GM12878 (cell line): ENCODE data around the gene RBMX2. TPM values are rescaled to one million over a fixed set of nuclear protein-coding genes. Genes with fewer than 3 reads are reported as not detected.

ENCODE experiments used
- ATAC-seq: fragments of 200-7000 bp; cut with Tn5 transposase; 3 replicates; pipeline ENCODE4 v1.9.1; 2020; ENCODE audit warnings: mild to moderate bottlenecking, moderate library complexity
- BruUV-seq: library from RNA; stranded (reverse); fragments of 400-500 nt; replicated peaks from 2 replicates; lab custom pipeline; 2021; lab: Mats Ljungman, UMichigan
- CTCF ChIA-PET: fragments of 300-600 bp; sonication (Branson Sonifier 250); formaldehyde crosslinking; extraction: SDS; loops from one replicate; lab custom pipeline; 2021; ENCODE audit warnings: inconsistent platforms; lab: Yijun Ruan, JAX
- POLR2A ChIA-PET: fragments of 350-600 bp; formaldehyde crosslinking; extraction: SDS; loops from one replicate; lab custom pipeline; 2021; ENCODE audit warnings: inconsistent platforms; lab: Charles Lee
- RAD21 ChIA-PET: fragments of 300-600 bp; sonication (Branson Sonifier 250); formaldehyde crosslinking; loops from one replicate; lab custom pipeline; 2023; ENCODE audit warnings: antibody characterized with exemption; ENCODE audit not compliant: unreplicated experiment; lab: Charles Lee
- SMC1A ChIA-PET: fragments of 300-600 bp; sonication (Branson Sonifier 250); formaldehyde crosslinking; loops from one replicate; lab custom pipeline; 2023; ENCODE audit not compliant: unreplicated experiment, uncharacterized antibody; lab: Charles Lee
- DNase-seq: peaks from one replicate; pipeline ENCODE4 v3.0.0-alpha.2; 2011; ENCODE audit warnings: low read depth, low spot score
- FAIRE-seq: peaks from 3 replicates; lab custom pipeline; 2011; peaks lifted over from hg19 to GRCh38; lab: Jason Lieb, UNC
- H2AFZ ChIP-seq: 2 replicates; pipeline ENCODE4 v1.6.0; 2011; ENCODE audit warnings: low read depth, low read length, control low read depth; ENCODE audit not compliant: control insufficient read depth
- H3K27ac ChIP-seq: 2 replicates; pipeline ENCODE4 v1.5.1; 2011; ENCODE audit warnings: control low read depth; ENCODE audit not compliant: control insufficient read depth, insufficient read depth
- H3K27me3 ChIP-seq, 2 experiments: replicated peaks in 1 of 2; 2 replicates each; pipeline versions ENCODE4 v1.6.0 to v1.6.1; 2011; ENCODE audit warnings: low read length in 1 of 2; ENCODE audit not compliant: control insufficient read depth in 2 of 2, insufficient read depth in 2 of 2
- H3K36me3 ChIP-seq, 2 experiments: 2 replicates each; pipeline ENCODE4 v1.5.1; 2011; ENCODE audit warnings: low read length in 1 of 2; ENCODE audit not compliant: control insufficient read depth in 2 of 2, insufficient read depth in 2 of 2
- H3K4me1 ChIP-seq: 2 replicates; pipeline ENCODE4 v1.6.1; 2011; ENCODE audit warnings: mild to moderate bottlenecking, low read length, moderate library complexity, mixed read lengths; ENCODE audit not compliant: control insufficient read depth, insufficient read depth
- H3K4me2 ChIP-seq: 2 replicates; pipeline ENCODE4 v1.6.0; 2011; ENCODE audit warnings: control low read depth; ENCODE audit not compliant: control insufficient read depth, insufficient read depth
- H3K4me3 ChIP-seq: fragments of 200-600 bp; sonication (generic); 2 replicates; pipeline ENCODE4 v1.5.1; 2016
- H3K79me2 ChIP-seq: 2 replicates; pipeline ENCODE4 v1.6.0; 2011; ENCODE audit warnings: low read length; ENCODE audit not compliant: control insufficient read depth, insufficient read depth
- H3K9ac ChIP-seq: 2 replicates; pipeline ENCODE4 v1.8.0; 2011; ENCODE audit warnings: low read length, control low read depth, mixed read lengths; ENCODE audit not compliant: control insufficient read depth, insufficient read depth
- H3K9me3 ChIP-seq: replicated peaks from 3 replicates; pipeline ENCODE4 v1.5.1; 2011; ENCODE audit warnings: mild to moderate bottlenecking, low read length; ENCODE audit not compliant: control insufficient read depth, insufficient read depth
- H4K20me1 ChIP-seq: 2 replicates; pipeline ENCODE4 v1.6.0; 2011; ENCODE audit not compliant: control insufficient read depth, insufficient read depth
- CEBPB ChIP-seq, 2 experiments: fragments of 150-350 bp in 1 of 2; IDR thresholded peaks; 2 replicates each; pipeline ENCODE4 v1.6.1; 2012 to 2014; ENCODE audit warnings: low read depth in 2 of 2, low read length in 2 of 2, borderline replicate concordance in 1 of 2, inconsistent platforms in 1 of 2
- KAT2A ChIP-seq: conservative IDR thresholded peaks from 2 replicates; pipeline ENCODE4 v1.6.1; 2011; ENCODE audit warnings: low read depth, low read length; ENCODE audit not compliant: control insufficient read depth
- NR2C1 ChIP-seq: fragments of 450-650 bp; IDR thresholded peaks from 2 replicates; pipeline ENCODE4 v1.6.1; 2017; ENCODE audit warnings: antibody characterized with exemption, mild to moderate bottlenecking, moderate library complexity
- SIN3A ChIP-seq: IDR thresholded peaks from 2 replicates; pipeline ENCODE4 v1.6.1; 2012; ENCODE audit warnings: low read depth, low read length, improper control_type of control experiment
- TARDBP ChIP-seq: IDR thresholded peaks from 2 replicates; pipeline ENCODE4 v1.6.1; 2016; ENCODE audit warnings: borderline replicate concordance
- TCF7 ChIP-seq: IDR thresholded peaks from 2 replicates; pipeline ENCODE4 v1.6.1; 2014; ENCODE audit warnings: antibody characterized with exemption, borderline replicate concordance
- WRNIP1 ChIP-seq: IDR thresholded peaks from 2 replicates; pipeline ENCODE4 v1.6.1; 2011; ENCODE audit warnings: low read depth, low read length, improper control_type of control experiment, borderline replicate concordance
- WGBS: methylation state at CpG from one replicate; pipeline ENCODE4 v1.1.6; 2016; ENCODE audit warnings: low lambda C conversion rate; ENCODE audit not compliant: insufficient replicate concordance, insufficient coverage; ENCODE audit errors: missing lambda C conversion rate; 5-methylcytosine and 5-hydroxymethylcytosine counted together
- in situ Hi-C: fragments of 300-500 bp; cut with MboI; formaldehyde crosslinking; loops from 9 replicates; pipeline ENCODE4 v1.14.3; 2018; ENCODE audit warnings: mixed read lengths
- intact Hi-C: fragments of 100-400 bp; cut with micrococcal nuclease; formaldehyde crosslinking; loops from one replicate; pipeline ENCODE4 v1.14.2; 2022; ENCODE audit not compliant: unreplicated experiment
- polyA plus RNA-seq, 11 experiments: library from polyadenylated mRNA; depleted of rRNA in 4 of 11; unstranded in 6 of 11; stranded (reverse) in 5 of 11; fragments of >200 nt; fragmentation: Nextera tagmentation in 4 of 11; fragmentation: Illumina TruSeq in 1 of 11; extraction: Ambion mirVana in 4 of 11; extraction: Trizol in 1 of 11; gene quantifications; 1 replicate in 1 of 11; 2 replicates in 10 of 11; pipeline versions ENCODE4 v1.2.1 to v1.2.3, GENCODE V29; 2011 to 2016; ENCODE audit warnings: inconsistent platforms in 2 of 11, missing spikeins in 2 of 11, low read depth in 1 of 11
- total RNA-seq, 4 experiments: library from RNA; depleted of rRNA in 3 of 4; stranded (reverse); fragments of >200 nt in 3 of 4; fragmentation: Illumina TruSeq in 1 of 4; extraction: Trizol in 1 of 4; gene quantifications; 2 replicates each; pipeline versions ENCODE4 v1.2.1 to v1.2.3, GENCODE V29; 2013 to 2021
- TF ChIP-seq, protein P1 (sequence below): fragments of 450-650 bp; IDR thresholded peaks from 2 replicates; pipeline ENCODE4 v1.6.1; 2016; ENCODE audit warnings: mild to moderate bottlenecking

Gene RBMX2
- total and polyA plus RNA-seq, 10 of the 15 experiments (the other 5 are each of a cell fraction or from before 2014, with no cell fraction given), result 18.9 to 56.0 (median 32.6) TPM

GRCh38 chrX:130376077-130376476 is 25.7 kb upstream of the RBMX2 start:
- no peak overlapping the region for H3K9ac ChIP-seq
- ATAC-seq, result no peak
- SMC1A ChIA-PET, result interaction anchor here (0.8 kb wide), 1 partner anchor 33 kb away, joined by 3 read pairs; no protein-coding TSS in a partner anchor
- in situ Hi-C loops (no loop called here), intact Hi-C loops (no loop called here)
- no TSS peak for BruUV-seq
- H2AFZ ChIP-seq, result no peak overlapping the region
- H3K4me2 ChIP-seq, result no peak overlapping the region
- H3K27ac ChIP-seq, result no peak overlapping the region
- no peaks in the 10 kb centered on the region for H3K9me3 ChIP-seq
- DNase-seq, result no peak
- no peaks in the 10 kb centered on the region for H3K79me2 ChIP-seq
- RAD21 ChIA-PET, result no interaction called here
- no peaks in the 10 kb centered on the region; a peak in 1 of 4 replicates for H3K36me3 ChIP-seq
- no peaks in the 10 kb centered on the region for H3K27me3 ChIP-seq
- CTCF ChIA-PET, result no interaction called here
- no peak for FAIRE-seq
- no peaks in the 10 kb centered on the region for H4K20me1 ChIP-seq
- TF ChIP-seq WRNIP1 (no peak), SIN3A (no peak)
- no peaks in the 10 kb centered on the region for H3K4me1 ChIP-seq
- no peak overlapping the region for H3K4me3 ChIP-seq
- POLR2A ChIA-PET, result no interaction called here

DNA sequence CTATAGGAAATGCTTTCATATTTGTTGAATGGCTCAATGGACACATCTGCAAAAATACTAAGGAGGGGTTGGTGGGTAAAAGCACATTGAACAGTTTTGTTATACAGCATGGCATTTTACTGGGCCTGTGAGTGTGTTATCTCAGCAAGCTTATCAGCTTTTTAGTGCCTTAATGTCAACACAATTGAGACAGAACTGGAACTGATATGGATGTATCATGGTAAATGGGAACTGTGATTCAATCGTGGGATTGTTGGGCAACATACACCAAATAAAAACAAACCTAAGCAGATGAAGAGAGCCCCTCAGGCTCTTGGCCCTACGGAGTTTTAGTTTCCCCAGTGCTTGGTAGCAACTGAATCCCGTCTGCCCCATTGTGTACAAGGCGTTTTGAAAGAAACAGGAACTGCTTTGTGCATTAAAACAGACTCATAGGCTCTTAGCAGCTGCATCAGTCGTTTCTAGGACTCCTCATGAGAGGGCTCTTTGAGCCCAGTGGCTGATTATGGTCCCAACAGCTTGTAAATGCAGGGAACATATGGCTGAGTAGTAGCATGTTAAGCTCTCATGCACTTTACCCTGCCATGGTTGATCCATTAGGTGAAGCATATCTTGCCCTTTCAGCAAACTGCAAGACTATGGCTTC is 23.6 kb upstream of the RBMX2 start:
- no peak overlapping the region for H2AFZ ChIP-seq
- 24% methylated on average over 5 of the region's 5 CpGs for WGBS
- H3K27me3 ChIP-seq, result no peaks in the 10 kb centered on the region
- no peak overlapping the region for H3K4me3 ChIP-seq
- no peak for TF ChIP-seq NR2C1
- TF ChIP-seq, protein P1, sequence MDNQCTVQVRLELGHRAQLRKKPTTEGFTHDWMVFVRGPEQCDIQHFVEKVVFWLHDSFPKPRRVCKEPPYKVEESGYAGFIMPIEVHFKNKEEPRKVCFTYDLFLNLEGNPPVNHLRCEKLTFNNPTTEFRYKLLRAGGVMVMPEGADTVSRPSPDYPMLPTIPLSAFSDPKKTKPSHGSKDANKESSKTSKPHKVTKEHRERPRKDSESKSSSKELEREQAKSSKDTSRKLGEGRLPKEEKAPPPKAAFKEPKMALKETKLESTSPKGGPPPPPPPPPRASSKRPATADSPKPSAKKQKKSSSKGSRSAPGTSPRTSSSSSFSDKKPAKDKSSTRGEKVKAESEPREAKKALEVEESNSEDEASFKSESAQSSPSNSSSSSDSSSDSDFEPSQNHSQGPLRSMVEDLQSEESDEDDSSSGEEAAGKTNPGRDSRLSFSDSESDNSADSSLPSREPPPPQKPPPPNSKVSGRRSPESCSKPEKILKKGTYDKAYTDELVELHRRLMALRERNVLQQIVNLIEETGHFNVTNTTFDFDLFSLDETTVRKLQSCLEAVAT, result no peak
- no peak for TF ChIP-seq TCF7
- TF ChIP-seq CEBPB (IDR thresholded peaks at IDR 0.05; ENCODE audit: borderline replicate concordance in 1 of 2, low read depth in 2 of 2, low read length in 2 of 2), result no peak
- no peak for TF ChIP-seq TARDBP
- no peak for TF ChIP-seq KAT2A
- H3K79me2 ChIP-seq, result no peaks in the 10 kb centered on the region
- SMC1A ChIA-PET, result interaction anchor here (0.8 kb wide), 1 partner anchor 17 kb away, joined by 3 read pairs; no protein-coding TSS in a partner anchor
- H3K4me1 ChIP-seq, result no peaks in the 10 kb centered on the region
- FAIRE-seq, result no peak
- in situ Hi-C loops, result no loop called here
- H3K4me2 ChIP-seq, result no peak overlapping the region
- H3K27ac ChIP-seq, result no peak overlapping the region
- intact Hi-C loops, result no loop called here
- POLR2A ChIA-PET, result no interaction called here
- RAD21 ChIA-PET, result no interaction called here
- no peak overlapping the region for H3K9ac ChIP-seq
- no TSS peak for BruUV-seq
- no peaks in the 10 kb centered on the region for H3K9me3 ChIP-seq
- CTCF ChIA-PET, result no interaction called here
- ATAC-seq, result no peak
- H4K20me1 ChIP-seq, result no peaks in the 10 kb centered on the region
- no peak for DNase-seq
- H3K36me3 ChIP-seq, result no peaks in the 10 kb centered on the region
